GM12878 (cell line): Measurements from ENCODE around the gene SLC22A4. TPM values are rescaled to one million over a fixed set of nuclear protein-coding genes. Genes with fewer than 3 reads are reported as not detected.
A peak's percentile ranks its signal among the peaks of the same experiment; 100 is the strongest.

Source experiments
- ATAC-seq: fragments of 200-7000 bp; cut with Tn5 transposase; 3 replicates; pipeline ENCODE4 v1.9.1; 2020; ENCODE audit warnings: mild to moderate bottlenecking, moderate library complexity
- BruUV-seq: library from RNA; stranded (reverse); fragments of 400-500 nt; replicated peaks from 2 replicates; lab custom pipeline; 2021; lab: Mats Ljungman, UMichigan
- CTCF ChIA-PET: fragments of 300-600 bp; sonication (Branson Sonifier 250); formaldehyde crosslinking; extraction: SDS; loops from one replicate; lab custom pipeline; 2021; ENCODE audit warnings: inconsistent platforms; lab: Yijun Ruan, JAX
- POLR2A ChIA-PET: fragments of 350-600 bp; formaldehyde crosslinking; extraction: SDS; loops from one replicate; lab custom pipeline; 2021; ENCODE audit warnings: inconsistent platforms; lab: Charles Lee
- RAD21 ChIA-PET: fragments of 300-600 bp; sonication (Branson Sonifier 250); formaldehyde crosslinking; loops from one replicate; lab custom pipeline; 2023; ENCODE audit warnings: antibody characterized with exemption; ENCODE audit not compliant: unreplicated experiment; lab: Charles Lee
- SMC1A ChIA-PET: fragments of 300-600 bp; sonication (Branson Sonifier 250); formaldehyde crosslinking; loops from one replicate; lab custom pipeline; 2023; ENCODE audit not compliant: unreplicated experiment, uncharacterized antibody; lab: Charles Lee
- DNase-seq: peaks from one replicate; pipeline ENCODE4 v3.0.0-alpha.2; 2011; ENCODE audit warnings: low read depth, low spot score
- FAIRE-seq: peaks from 3 replicates; lab custom pipeline; 2011; peaks lifted over from hg19 to GRCh38; lab: Jason Lieb, UNC
- H2AFZ ChIP-seq: 2 replicates; pipeline ENCODE4 v1.6.0; 2011; ENCODE audit warnings: low read depth, low read length, control low read depth; ENCODE audit not compliant: control insufficient read depth
- H3K27ac ChIP-seq: 2 replicates; pipeline ENCODE4 v1.5.1; 2011; ENCODE audit warnings: control low read depth; ENCODE audit not compliant: control insufficient read depth, insufficient read depth
- H3K27me3 ChIP-seq, 2 experiments: replicated peaks in 1 of 2; 2 replicates each; pipeline versions ENCODE4 v1.6.0 to v1.6.1; 2011; ENCODE audit warnings: low read length in 1 of 2; ENCODE audit not compliant: control insufficient read depth in 2 of 2, insufficient read depth in 2 of 2
- H3K36me3 ChIP-seq, 2 experiments: 2 replicates each; pipeline ENCODE4 v1.5.1; 2011; ENCODE audit warnings: low read length in 1 of 2; ENCODE audit not compliant: control insufficient read depth in 2 of 2, insufficient read depth in 2 of 2
- H3K4me1 ChIP-seq: 2 replicates; pipeline ENCODE4 v1.6.1; 2011; ENCODE audit warnings: mild to moderate bottlenecking, low read length, moderate library complexity, mixed read lengths; ENCODE audit not compliant: control insufficient read depth, insufficient read depth
- H3K4me2 ChIP-seq: 2 replicates; pipeline ENCODE4 v1.6.0; 2011; ENCODE audit warnings: control low read depth; ENCODE audit not compliant: control insufficient read depth, insufficient read depth
- H3K4me3 ChIP-seq: fragments of 200-600 bp; sonication (generic); 2 replicates; pipeline ENCODE4 v1.5.1; 2016
- H3K79me2 ChIP-seq: 2 replicates; pipeline ENCODE4 v1.6.0; 2011; ENCODE audit warnings: low read length; ENCODE audit not compliant: control insufficient read depth, insufficient read depth
- H3K9ac ChIP-seq: 2 replicates; pipeline ENCODE4 v1.8.0; 2011; ENCODE audit warnings: low read length, control low read depth, mixed read lengths; ENCODE audit not compliant: control insufficient read depth, insufficient read depth
- H3K9me3 ChIP-seq: replicated peaks from 3 replicates; pipeline ENCODE4 v1.5.1; 2011; ENCODE audit warnings: mild to moderate bottlenecking, low read length; ENCODE audit not compliant: control insufficient read depth, insufficient read depth
- H4K20me1 ChIP-seq: 2 replicates; pipeline ENCODE4 v1.6.0; 2011; ENCODE audit not compliant: control insufficient read depth, insufficient read depth
- ASH2L ChIP-seq: fragments of 300-600, 200-600 bp; sonication (generic); IDR thresholded peaks from 2 replicates; pipeline ENCODE4 v1.6.1; 2017; ENCODE audit warnings: low read depth, mild to moderate bottlenecking, borderline replicate concordance
- BCLAF1 ChIP-seq: fragments of 450-650 bp; IDR thresholded peaks from 2 replicates; pipeline ENCODE4 v1.6.1; 2017; ENCODE audit warnings: antibody characterized with exemption, mild to moderate bottlenecking, moderate library complexity
- CBFB ChIP-seq: IDR thresholded peaks from 2 replicates; pipeline ENCODE4 v1.6.1; 2016; ENCODE audit warnings: antibody characterized with exemption, low read depth
- CBX5 ChIP-seq: sonication (generic); IDR thresholded peaks from 2 replicates; pipeline ENCODE4 v1.6.1; 2016; ENCODE audit warnings: low read depth, moderate library complexity, mild to moderate bottlenecking, inconsistent platforms
- CEBPZ ChIP-seq: fragments of 150-350 bp; IDR thresholded peaks from 2 replicates; pipeline ENCODE4 v1.6.1; 2016; ENCODE audit warnings: low read depth, low read length
- CHD4 ChIP-seq: fragments of 200-600 bp; sonication (generic); IDR thresholded peaks from 2 replicates; pipeline ENCODE4 v1.6.1; 2016; ENCODE audit warnings: mild to moderate bottlenecking
- JUND ChIP-seq: IDR thresholded peaks from 2 replicates; pipeline ENCODE4 v1.6.1; 2012; ENCODE audit warnings: low read depth, mild to moderate bottlenecking, low read length, improper control_type of control experiment, moderate library complexity
- MLLT1 ChIP-seq: fragments of 450-650 bp; IDR thresholded peaks from 2 replicates; pipeline ENCODE4 v1.6.1; 2016; ENCODE audit warnings: mild to moderate bottlenecking
- PAX8 ChIP-seq: fragments of 450-650 bp; IDR thresholded peaks from 2 replicates; pipeline ENCODE4 v1.6.1; 2017; ENCODE audit warnings: mild to moderate bottlenecking, moderate library complexity
- PML ChIP-seq: IDR thresholded peaks from 2 replicates; pipeline ENCODE4 v1.6.1; 2012; ENCODE audit warnings: low read length, inconsistent platforms
- RAD21 ChIP-seq: IDR thresholded peaks from 2 replicates; pipeline ENCODE4 v1.6.1; 2011; ENCODE audit warnings: mild to moderate bottlenecking, low read depth, low read length, moderate library complexity; ENCODE audit not compliant: insufficient read depth
- SRF ChIP-seq, 2 experiments: IDR thresholded peaks; 2 replicates each; pipeline ENCODE4 v1.6.1; 2011; ENCODE audit warnings: low read depth in 2 of 2, low read length in 2 of 2, mild to moderate bottlenecking in 1 of 2, moderate library complexity in 1 of 2
- STAT1 ChIP-seq: fragments of 450-650 bp; conservative IDR thresholded peaks from 2 replicates; pipeline ENCODE4 v1.6.1; 2014; ENCODE audit warnings: antibody characterized with exemption, mild to moderate bottlenecking
- WGBS: methylation state at CpG from one replicate; pipeline ENCODE4 v1.1.6; 2016; ENCODE audit warnings: low lambda C conversion rate; ENCODE audit not compliant: insufficient replicate concordance, insufficient coverage; ENCODE audit errors: missing lambda C conversion rate; 5-methylcytosine and 5-hydroxymethylcytosine counted together
- in situ Hi-C: fragments of 300-500 bp; cut with MboI; formaldehyde crosslinking; loops from 9 replicates; pipeline ENCODE4 v1.14.3; 2018; ENCODE audit warnings: mixed read lengths
- intact Hi-C: fragments of 100-400 bp; cut with micrococcal nuclease; formaldehyde crosslinking; loops from one replicate; pipeline ENCODE4 v1.14.2; 2022; ENCODE audit not compliant: unreplicated experiment
- polyA plus RNA-seq, 11 experiments: library from polyadenylated mRNA; depleted of rRNA in 4 of 11; unstranded in 6 of 11; stranded (reverse) in 5 of 11; fragments of >200 nt; fragmentation: Nextera tagmentation in 4 of 11; fragmentation: Illumina TruSeq in 1 of 11; extraction: Ambion mirVana in 4 of 11; extraction: Trizol in 1 of 11; gene quantifications; 1 replicate in 1 of 11; 2 replicates in 10 of 11; pipeline versions ENCODE4 v1.2.1 to v1.2.3, GENCODE V29; 2011 to 2016; ENCODE audit warnings: inconsistent platforms in 2 of 11, missing spikeins in 2 of 11, low read depth in 1 of 11
- total RNA-seq, 4 experiments: library from RNA; depleted of rRNA in 3 of 4; stranded (reverse); fragments of >200 nt in 3 of 4; fragmentation: Illumina TruSeq in 1 of 4; extraction: Trizol in 1 of 4; gene quantifications; 2 replicates each; pipeline versions ENCODE4 v1.2.1 to v1.2.3, GENCODE V29; 2013 to 2021

Gene SLC22A4
- total and polyA plus RNA-seq, 10 of the 15 experiments (the other 5 are each of a cell fraction or from before 2014, with no cell fraction given) = 0.04 to 0.61 (median 0.10) TPM; not detected in 2

GRCh38 chr5:132369474-132370180 lies 75.4 kb downstream of the SLC22A4 start, which contains the start of gene SLC22A5:
SLC22A5 (plus strand) TSS chr5:132369710; CDS start chr5:132369973, 263 bp downstream.
- Histone ChIP-seq H3K27ac (peak within 1 kb of the TSS; percentile 31; the same call in 1 of the 2 replicates), H3K36me3 (no peaks in the 10 kb centered on the region), H3K4me3 (peak within 1 kb of the TSS; percentile 84), H3K9me3 (no peaks in the 10 kb centered on the region), H3K9ac (peak within 1 kb of the TSS; percentile 53), H3K27me3 (no peaks in the 10 kb centered on the region; a peak in 2 of 4 replicates), H4K20me1 (no peaks in the 10 kb centered on the region), H3K79me2 (no peaks in the 10 kb centered on the region), H3K4me2 (peak within 1 kb of the TSS; percentile 89), H3K4me1 (peaks cover 8% of the 10 kb centered on the region), H2AFZ (peak within 1 kb of the TSS; percentile 82)
- intact Hi-C loops (loop anchor here (5.0 kb wide), 1 partner anchor 97 kb away; no protein-coding TSS in a partner anchor), in situ Hi-C loops (no loop called here)
- ChIA-PET RAD21 (interaction anchor here (0.7 to 2.4 kb wide), 15 partner anchors 11 to 438 kb away, joined by 3 to 22 read pairs (median 5); partner anchors contain the start of gene SLC22A4), POLR2A (interaction anchor here (0.7 to 2.0 kb wide), 8 partner anchors 10 to 132 kb away, joined by 3 to 9 read pairs (median 4); partner anchors contain the start of gene SLC22A4), SMC1A (interaction anchor here (0.8 to 4.6 kb wide), 19 partner anchors 9 to 438 kb away, joined by 3 to 57 read pairs (median 4); partner anchors contain the start of gene SLC22A4), CTCF (interaction anchor here (0.7 to 4.3 kb wide), 14 partner anchors 11 to 307 kb away, joined by 3 to 40 read pairs (median 4); no protein-coding TSS in a partner anchor)
- FAIRE-seq (no peak), ATAC-seq (peak; percentile 97), DNase-seq (no peak)
- WGBS = 1% methylated on average over 59 of the region's 83 CpGs
- no TSS peak for BruUV-seq
- TF ChIP-seq PAX8 (no peak), PML (no peak), BCLAF1 (no peak), CBX5 (no peak), JUND (no peak), SRF (IDR thresholded peaks at IDR 0.05; ENCODE audit: low read depth in 2 of 2, low read length in 2 of 2) (no peak), MLLT1 (no peak), ASH2L (peak; percentile 48; the same call in 1 of the 2 replicates), CBFB (no peak), STAT1 (no peak), RAD21 (no peak), CHD4 (no peak), CEBPZ (no peak)
